SU-DHL-6 (cell line): ENCODE data around the gene GAS7.

Experiments used
- H2AFZ ChIP-seq: fragments of 200-600 bp; sonication (generic); 2 replicates; pipeline ENCODE4 v1.6.1; 2014; ENCODE audit warnings: low read depth, mild to moderate bottlenecking, moderate library complexity, mixed read lengths, antibody characterized with exemption, low read length; ENCODE audit not compliant: severe bottlenecking
- H3F3A ChIP-seq: fragments of 200-600 bp; shearing (Covaris generic); 2 replicates; pipeline ENCODE4 v1.6.0; 2016; ENCODE audit warnings: antibody characterized with exemption, mild to moderate bottlenecking; ENCODE audit not compliant: insufficient read depth
- H3K27ac ChIP-seq: fragments of 200-600 bp; sonication (generic); 2 replicates; pipeline ENCODE4 v1.5.1; 2016; ENCODE audit warnings: low read depth, mild to moderate bottlenecking, low read length, moderate library complexity, mixed read lengths
- H3K27me3 ChIP-seq: fragments of 200-600 bp; sonication (generic), shearing (Covaris generic); 2 replicates; pipeline ENCODE4 v1.6.0; 2014; ENCODE audit warnings: mild to moderate bottlenecking, low read length
- H3K36me3 ChIP-seq: fragments of 200-600 bp; sonication (generic); 2 replicates; pipeline ENCODE4 v1.6.1; 2014; ENCODE audit warnings: mild to moderate bottlenecking, low read length, mixed read lengths
- H3K4me2 ChIP-seq: fragments of 300-600, 200-600 bp; shearing (Covaris generic), sonication (generic); 2 replicates; pipeline ENCODE4 v1.6.0; 2014; ENCODE audit warnings: low read length, low read depth, mild to moderate bottlenecking; ENCODE audit not compliant: poor library complexity, severe bottlenecking
- H3K4me3 ChIP-seq: fragments of 200-600 bp; sonication (generic); 2 replicates; pipeline ENCODE4 v1.5.1; 2014; ENCODE audit warnings: antibody characterized with exemption, low read length, mild to moderate bottlenecking, mixed read lengths; ENCODE audit not compliant: insufficient read depth, poor library complexity, severe bottlenecking
- H3K79me2 ChIP-seq: fragments of 200-600 bp; sonication (generic); 2 replicates; pipeline ENCODE4 v1.6.1; 2014; ENCODE audit warnings: mild to moderate bottlenecking, low read length, moderate library complexity; ENCODE audit not compliant: insufficient read depth
- H3K9ac ChIP-seq: fragments of 200-600 bp; sonication (generic); 2 replicates; pipeline ENCODE4 v1.7.0; 2014; ENCODE audit warnings: mild to moderate bottlenecking, low read length
- H3K9me2 ChIP-seq: fragments of 200-600 bp; sonication (generic); replicated peaks from 2 replicates; pipeline ENCODE4 v1.6.1; 2014; ENCODE audit warnings: low read length; ENCODE audit not compliant: insufficient read depth
- H3K9me3 ChIP-seq: fragments of 200-600 bp; sonication (generic); 2 replicates; pipeline ENCODE4 v1.6.1; 2014; ENCODE audit warnings: low read length, mixed read lengths; ENCODE audit not compliant: insufficient read depth
- H4K20me1 ChIP-seq: fragments of 200-600 bp; sonication (generic); 2 replicates; pipeline ENCODE4 v1.6.1; 2014; ENCODE audit warnings: low read depth, mild to moderate bottlenecking, antibody characterized with exemption, low read length, moderate library complexity, mixed read lengths
- EZH2phosphoT487 ChIP-seq: fragments of 200-600 bp; sonication (generic), shearing (Covaris generic); conservative IDR thresholded peaks from 2 replicates; pipeline ENCODE4 v1.6.1; 2018; ENCODE audit warnings: mild to moderate bottlenecking, antibody characterized with exemption, low read length, moderate library complexity, mixed read lengths
- TF ChIP-seq, protein P1 (sequence below): fragments of 200-600 bp; sonication (generic); IDR thresholded peaks from one replicate; pipeline ENCODE4 v1.5.1; 2017; ENCODE audit warnings: antibody characterized with exemption, mild to moderate bottlenecking, low read length, moderate library complexity; ENCODE audit not compliant: insufficient read depth, poor library complexity, severe bottlenecking

The GAS7 gene

DNA sequence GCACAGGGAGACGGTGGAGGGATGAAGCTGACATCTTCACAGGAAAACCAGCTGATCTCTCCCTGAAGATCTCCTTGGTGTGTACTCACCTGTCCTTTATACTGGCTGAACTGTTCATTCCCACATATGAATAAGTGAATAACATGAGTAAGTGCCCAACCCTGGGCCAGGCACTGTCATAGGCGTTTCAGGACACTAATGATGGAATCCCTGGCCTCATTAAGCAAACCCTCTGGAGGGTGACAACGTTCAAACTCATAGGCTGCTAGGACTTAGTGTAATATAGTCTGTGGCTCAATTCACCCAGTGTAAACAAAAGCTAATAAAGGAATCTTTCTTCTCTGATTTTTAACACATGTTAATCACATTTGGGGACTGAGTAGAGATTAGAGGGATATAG, 24.5 kb downstream of the GAS7 start:
- no peak overlapping the region for H3K4me3 ChIP-seq

DNA sequence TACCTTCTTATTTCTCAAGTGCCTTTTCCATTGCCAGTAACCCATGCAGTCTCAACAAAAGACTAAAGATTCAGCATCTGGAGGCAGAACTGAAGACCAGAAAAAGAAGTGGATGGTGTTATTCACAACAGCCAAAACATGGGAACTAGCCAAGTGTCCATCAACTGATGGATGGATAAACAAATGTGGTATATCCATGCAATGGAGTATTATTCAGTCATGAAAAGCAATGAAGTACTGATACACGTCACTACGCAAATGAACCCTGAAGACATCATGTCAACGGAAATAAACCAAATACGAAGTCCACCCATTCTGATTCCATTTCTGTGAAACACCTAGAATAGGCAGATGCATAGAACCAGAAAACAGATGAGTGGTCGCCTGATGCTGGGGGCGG, 25.6 kb downstream of the GAS7 start:
- no peak for TF ChIP-seq EZH2phosphoT487
- TF ChIP-seq, protein P1, sequence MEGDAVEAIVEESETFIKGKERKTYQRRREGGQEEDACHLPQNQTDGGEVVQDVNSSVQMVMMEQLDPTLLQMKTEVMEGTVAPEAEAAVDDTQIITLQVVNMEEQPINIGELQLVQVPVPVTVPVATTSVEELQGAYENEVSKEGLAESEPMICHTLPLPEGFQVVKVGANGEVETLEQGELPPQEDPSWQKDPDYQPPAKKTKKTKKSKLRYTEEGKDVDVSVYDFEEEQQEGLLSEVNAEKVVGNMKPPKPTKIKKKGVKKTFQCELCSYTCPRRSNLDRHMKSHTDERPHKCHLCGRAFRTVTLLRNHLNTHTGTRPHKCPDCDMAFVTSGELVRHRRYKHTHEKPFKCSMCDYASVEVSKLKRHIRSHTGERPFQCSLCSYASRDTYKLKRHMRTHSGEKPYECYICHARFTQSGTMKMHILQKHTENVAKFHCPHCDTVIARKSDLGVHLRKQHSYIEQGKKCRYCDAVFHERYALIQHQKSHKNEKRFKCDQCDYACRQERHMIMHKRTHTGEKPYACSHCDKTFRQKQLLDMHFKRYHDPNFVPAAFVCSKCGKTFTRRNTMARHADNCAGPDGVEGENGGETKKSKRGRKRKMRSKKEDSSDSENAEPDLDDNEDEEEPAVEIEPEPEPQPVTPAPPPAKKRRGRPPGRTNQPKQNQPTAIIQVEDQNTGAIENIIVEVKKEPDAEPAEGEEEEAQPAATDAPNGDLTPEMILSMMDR: no peak
- Histone ChIP-seq H3K4me3 (no peak overlapping the region), H4K20me1 (no peaks in the 10 kb centered on the region), H3K27ac (no peak overlapping the region), H3K9me2 (no peaks in the 10 kb centered on the region), H2AFZ (no peak overlapping the region), H3K27me3 (no peaks in the 10 kb centered on the region), H3F3A (no peaks in the 10 kb centered on the region), H3K36me3 (no peaks in the 10 kb centered on the region), H3K9me3 (no peaks in the 10 kb centered on the region; the same call in 1 of the 2 replicates), H3K4me2 (no peak overlapping the region), H3K9ac (no peak overlapping the region), H3K79me2 (no peaks in the 10 kb centered on the region)

More for the DNA sequence above, 24.5 kb downstream of the GAS7 start:
- TF ChIP-seq, protein P1: no peak
- TF ChIP-seq EZH2phosphoT487: no peak
- H3K9me2 ChIP-seq: no peaks in the 10 kb centered on the region
- H3K9ac ChIP-seq: no peak overlapping the region
- H3K27me3 ChIP-seq: no peaks in the 10 kb centered on the region
- no peaks in the 10 kb centered on the region for H3K36me3 ChIP-seq
- no peaks in the 10 kb centered on the region; the same call in 1 of the 2 replicates for H3K9me3 ChIP-seq
- H2AFZ ChIP-seq: no peak overlapping the region
- no peaks in the 10 kb centered on the region for H3K79me2 ChIP-seq
- H3F3A ChIP-seq: no peaks in the 10 kb centered on the region
- H4K20me1 ChIP-seq: no peaks in the 10 kb centered on the region
- H3K27ac ChIP-seq: no peak overlapping the region
- no peak overlapping the region for H3K4me2 ChIP-seq

DNA sequence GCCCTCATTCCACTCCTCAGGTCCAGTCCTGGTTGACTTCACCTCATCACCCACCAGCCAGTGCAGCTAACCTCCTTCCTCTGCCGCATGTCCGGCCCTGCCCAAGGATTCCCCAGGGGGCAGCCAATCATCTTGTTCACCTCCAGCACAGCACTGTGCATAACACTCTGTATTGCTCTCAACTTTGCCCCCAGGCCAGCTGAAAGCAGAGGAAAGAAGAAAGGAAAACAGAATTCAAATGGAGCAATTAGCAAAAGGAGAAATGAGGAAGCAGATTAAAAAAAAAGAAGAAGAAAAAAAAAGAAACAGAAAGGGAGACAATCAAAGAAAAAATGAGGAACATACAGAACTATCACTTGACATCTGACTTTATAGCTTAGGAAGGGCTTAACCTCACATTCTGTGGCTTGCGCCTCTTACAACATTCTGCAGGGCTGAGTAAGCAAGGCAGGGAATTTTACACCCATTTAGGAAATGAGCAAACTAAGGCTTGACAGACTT, 26.1 kb downstream of the GAS7 start:
- no peaks in the 10 kb centered on the region for H3K79me2 ChIP-seq
- H3K9me3 ChIP-seq: no peaks in the 10 kb centered on the region; the same call in 1 of the 2 replicates
- H3K27ac ChIP-seq: no peak overlapping the region
- H2AFZ ChIP-seq: no peak overlapping the region
- no peaks in the 10 kb centered on the region for H4K20me1 ChIP-seq
- H3K9me2 ChIP-seq: no peaks in the 10 kb centered on the region
- H3K4me3 ChIP-seq: no peak overlapping the region
- TF ChIP-seq EZH2phosphoT487: no peak
- TF ChIP-seq, protein P1: no peak
- no peaks in the 10 kb centered on the region for H3K36me3 ChIP-seq
- H3K4me2 ChIP-seq: no peak overlapping the region
- H3F3A ChIP-seq: no peaks in the 10 kb centered on the region
- no peak overlapping the region for H3K9ac ChIP-seq
- H3K27me3 ChIP-seq: no peaks in the 10 kb centered on the region
